HG02763 (cell line): ENCODE data around the gene COX19.

Experiments used
- ATAC-seq: cut with Tn5 transposase; IDR thresholded peaks from one replicate; pipeline ENCODE4 v1.9.1; 2021; ENCODE audit warnings: mild to moderate bottlenecking, moderate library complexity; ENCODE audit not compliant: unreplicated experiment

COX19 gene

GRCh38 chr7:992709-993607, 17.6 kb upstream of the COX19 start:
- ATAC-seq, result peak; percentile 77

GRCh38 chr7:991729-992656, 16.6 kb upstream of the COX19 start:
- ATAC-seq, result no peak

GRCh38 chr7:990933-991728, 15.8 kb upstream of the COX19 start:
- no peak for ATAC-seq

- ATAC-seq, result no peak
These were observed 15.1 kb upstream of the COX19 start for GRCh38 chr7:990352-990932.

- ATAC-seq, result no peak
These were observed 13.7 kb upstream of the COX19 start for GRCh38 chr7:988963-989529.

- ATAC-seq, result no peak
These were observed 13.1 kb upstream of the COX19 start for GRCh38 chr7:988426-988911.

GRCh38 chr7:987909-988308, 12.6 kb upstream of the COX19 start:
- ATAC-seq, result no peak

- no peak for ATAC-seq
These were observed 11.7 kb upstream of the COX19 start for GRCh38 chr7:986766-987751.

- no peak for ATAC-seq
These were observed 10.8 kb upstream of the COX19 start for GRCh38 chr7:985915-986741.

GRCh38 chr7:985127-985416, 9.7 kb upstream of the COX19 start:
- no peak for ATAC-seq

- ATAC-seq, result no peak
These were observed 9.2 kb upstream of the COX19 start for GRCh38 chr7:984361-985126.

- ATAC-seq, result no peak
These were observed 8.3 kb upstream of the COX19 start for GRCh38 chr7:983616-984071.

- no peak for ATAC-seq
These were observed 7.8 kb upstream of the COX19 start, which contains the start of gene CYP2W1 for GRCh38 chr7:983004-983615. Gene CYP2W1, plus strand, starts transcription at chr7:983181. Its CDS starts 31 bp downstream, at chr7:983212.

- ATAC-seq, result no peak
These were observed 7.2 kb upstream of the COX19 start for GRCh38 chr7:982511-983003.

GRCh38 chr7:981793-982510, 6.6 kb upstream of the COX19 start:
- no peak for ATAC-seq
